Activated CD4-positive, alpha-beta T cell treated with anti-CD3 and anti-CD28 coated beads for 1 hour (primary cell): Measurements from ENCODE around the gene ZSCAN26.

Experiments used
- DNase-seq: peaks from one replicate; pipeline ENCODE4 v3.0.0-alpha.2; 2020

The ZSCAN26 gene

GRCh38 chr6:28266962-28267694, at the start of gene ZSCAN26:
Gene ZSCAN26, plus strand, starts transcription at chr6:28267143. Its CDS starts 4,777 bp downstream, at chr6:28271920.
- peak; percentile 78 for DNase-seq

GRCh38 chr6:28217890-28218289, 49.1 kb upstream of the ZSCAN26 start:
- DNase-seq, result no peak

GRCh38 chr6:28218312-28219248, 48.4 kb upstream of the ZSCAN26 start:
- no peak for DNase-seq

- no peak for DNase-seq
Measured at GRCh38 chr6:28220257-28221133, 46.4 kb upstream of the ZSCAN26 start.

- DNase-seq, result no peak
Measured at GRCh38 chr6:28224131-28225055, 42.5 kb upstream of the ZSCAN26 start.

- no peak for DNase-seq
Measured at GRCh38 chr6:28225056-28225834, 41.7 kb upstream of the ZSCAN26 start, which contains the start of gene ZSCAN9. Gene ZSCAN9, plus strand, starts transcription at chr6:28225275. Its CDS starts 1,810 bp downstream, at chr6:28227085.

- DNase-seq, result no peak
Measured at GRCh38 chr6:28226460-28226859, 40.5 kb upstream of the ZSCAN26 start.

- DNase-seq, result no peak
Measured at GRCh38 chr6:28232785-28233184, 34.2 kb upstream of the ZSCAN26 start.

- no peak for DNase-seq
Measured at GRCh38 chr6:28235912-28236452, 31.0 kb upstream of the ZSCAN26 start.

- no peak for DNase-seq
Measured at GRCh38 chr6:28239636-28240035, 27.3 kb upstream of the ZSCAN26 start.

- DNase-seq, result no peak
Measured at GRCh38 chr6:28240471-28240870, 26.5 kb upstream of the ZSCAN26 start.

GRCh38 chr6:28243946-28244345, 23.0 kb upstream of the ZSCAN26 start:
- DNase-seq, result no peak

- no peak for DNase-seq
Measured at GRCh38 chr6:28245206-28245941, 21.6 kb upstream of the ZSCAN26 start.

- DNase-seq, result no peak
Measured at GRCh38 chr6:28248916-28249315, 18.0 kb upstream of the ZSCAN26 start.

- DNase-seq, result no peak
Measured at GRCh38 chr6:28250747-28251146, 16.2 kb upstream of the ZSCAN26 start.

GRCh38 chr6:28251661-28252008, 15.3 kb upstream of the ZSCAN26 start:
- DNase-seq, result no peak

- DNase-seq, result peak; percentile 67
Measured at GRCh38 chr6:28252009-28252975, 14.7 kb upstream of the ZSCAN26 start, which contains the start of gene ZKSCAN4. Gene ZKSCAN4, minus strand, starts transcription at chr6:28252269. Its CDS starts 289 bp downstream, at chr6:28251980.

GRCh38 chr6:28254121-28254519, 12.8 kb upstream of the ZSCAN26 start:
- no peak for DNase-seq
